Epidermal melanocyte (primary cell): ENCODE measurements around the gene ST3GAL4.

Experiments
- DNase-seq: peaks from one replicate; pipeline ENCODE4 v3.0.0; 2011; ENCODE audit warnings: low spot score; ENCODE audit not compliant: insufficient read length

The ST3GAL4 gene

DNA sequence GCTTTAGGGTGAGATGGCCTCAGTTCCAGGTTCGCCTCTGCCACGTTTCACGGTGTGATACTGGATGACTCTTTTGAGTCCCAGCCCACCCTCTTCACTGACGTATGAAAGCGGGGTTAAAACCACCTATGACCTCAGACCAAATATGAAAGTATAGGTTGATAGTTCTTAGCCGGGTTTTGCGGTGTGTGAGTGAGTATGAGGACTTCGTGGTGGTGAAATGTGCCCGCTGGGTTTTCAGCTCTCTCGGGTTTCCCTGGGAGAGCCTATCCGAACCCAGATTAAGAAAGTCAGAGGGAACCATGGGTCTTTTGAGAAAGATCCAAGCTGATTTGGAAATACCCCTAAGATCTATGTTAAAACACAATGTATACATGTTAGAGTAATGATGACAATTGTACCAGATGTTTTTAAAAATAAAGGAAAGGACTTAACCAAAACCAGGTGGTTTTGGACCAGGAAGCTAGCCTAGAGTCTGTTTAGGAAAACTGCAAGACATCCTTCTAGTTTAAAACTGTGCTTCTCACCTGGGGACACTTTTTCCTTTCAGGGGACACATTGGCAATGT lies 25.8 kb upstream of the ST3GAL4 start:
- DNase-seq, result no peak

DNA sequence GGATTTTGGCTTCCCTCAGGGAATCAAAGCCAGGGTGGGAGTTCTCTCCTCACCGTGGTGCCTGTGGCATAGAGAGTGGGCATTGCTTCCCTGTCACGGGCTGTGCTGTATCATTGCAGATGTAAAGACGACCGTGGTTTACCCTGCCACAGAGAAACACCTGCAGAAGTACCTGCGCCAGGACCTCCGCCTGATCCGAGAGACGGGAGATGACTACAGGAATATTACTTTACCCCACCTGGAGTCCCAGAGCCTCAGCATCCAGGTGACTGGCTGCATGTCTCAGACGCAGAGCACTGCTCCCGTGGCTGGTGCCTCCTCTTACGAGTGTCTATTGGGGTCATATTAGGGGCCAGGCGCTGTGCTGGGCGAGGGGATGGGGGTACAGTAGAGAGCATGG lies 24.2 kb upstream of the ST3GAL4 start:
- DNase-seq, result no peak

DNA sequence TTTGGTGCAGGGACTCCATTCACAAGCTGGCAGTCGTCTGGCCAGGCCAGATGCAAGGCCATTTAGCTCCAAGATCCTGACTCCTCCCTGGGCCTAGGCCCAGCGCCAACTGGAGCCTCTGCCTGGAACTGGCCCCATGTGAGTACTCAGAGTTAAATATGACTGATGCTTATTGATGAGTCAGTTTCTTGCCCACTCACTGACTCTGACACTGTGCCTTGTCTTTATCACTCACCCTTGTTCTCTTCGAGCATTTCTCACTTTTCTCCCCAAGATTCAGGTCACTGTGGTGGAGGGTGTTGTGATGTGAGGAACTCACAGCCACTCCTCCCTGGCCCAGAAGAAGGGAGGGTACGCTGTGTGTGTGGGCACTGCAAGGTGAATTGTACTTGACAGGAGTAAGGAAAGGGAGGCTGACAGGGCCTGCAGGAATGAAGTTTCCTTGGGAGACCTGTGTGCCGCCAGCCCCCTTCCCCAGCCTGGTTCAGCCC lies 23.2 kb upstream of the ST3GAL4 start:
- DNase-seq, result peak; percentile 65

DNA sequence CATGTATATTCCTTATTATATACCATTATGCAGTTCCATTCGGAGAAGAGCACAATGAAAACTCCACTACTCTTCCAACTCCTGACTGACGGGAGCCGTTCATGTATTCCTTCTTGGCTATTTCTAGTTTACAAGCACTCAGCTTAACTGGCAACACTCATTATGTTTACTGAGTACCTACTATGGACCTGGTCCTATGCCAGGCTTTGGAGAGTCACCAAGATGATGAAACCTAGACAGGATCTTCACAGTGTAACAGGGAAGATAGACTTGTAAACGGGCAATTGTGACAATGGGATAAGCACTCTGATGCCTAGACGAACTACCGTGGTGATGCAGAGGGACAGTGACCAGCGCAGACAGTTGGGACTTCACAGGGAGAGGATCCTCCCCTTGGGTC lies 22.3 kb upstream of the ST3GAL4 start:
- no peak for DNase-seq

DNA sequence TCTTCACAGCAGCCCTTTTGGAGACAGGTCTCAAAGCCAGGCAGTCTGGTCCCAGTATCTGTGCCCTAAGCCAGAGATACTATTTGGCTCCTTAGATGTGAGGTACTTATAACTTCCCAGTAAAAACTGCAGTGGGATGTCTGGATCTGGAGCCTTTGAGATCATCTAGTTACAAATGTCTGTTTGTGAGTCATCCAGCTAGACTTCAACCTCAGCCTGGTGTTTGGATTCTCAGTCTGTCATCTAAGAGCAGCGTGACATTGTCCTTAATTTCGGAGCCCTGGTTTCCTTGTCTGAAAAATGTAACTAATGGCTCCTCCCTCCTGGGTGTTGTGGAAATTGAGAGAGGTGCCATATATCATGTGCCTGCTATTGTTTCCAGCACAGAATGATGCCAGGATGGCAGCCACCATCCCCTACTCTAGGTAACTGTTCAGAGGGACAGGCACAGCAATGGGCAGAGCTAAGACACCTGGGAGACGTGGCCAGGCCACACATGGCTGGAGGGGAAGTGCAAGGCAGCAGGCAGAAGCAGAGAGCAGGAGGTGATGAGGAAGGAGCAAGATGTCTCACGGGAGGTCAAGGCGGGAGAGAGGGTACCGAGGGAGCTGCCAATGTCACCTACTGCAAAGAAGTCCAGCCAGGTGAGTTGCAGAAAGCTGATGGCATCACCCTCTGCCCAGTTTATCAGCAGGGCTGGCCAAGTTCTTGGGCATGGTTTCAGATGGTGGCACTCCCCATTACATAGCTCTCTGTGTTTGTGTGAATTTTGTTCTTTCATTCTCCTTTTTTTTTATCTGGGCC lies 20.6 kb upstream of the ST3GAL4 start:
- no peak for DNase-seq

DNA sequence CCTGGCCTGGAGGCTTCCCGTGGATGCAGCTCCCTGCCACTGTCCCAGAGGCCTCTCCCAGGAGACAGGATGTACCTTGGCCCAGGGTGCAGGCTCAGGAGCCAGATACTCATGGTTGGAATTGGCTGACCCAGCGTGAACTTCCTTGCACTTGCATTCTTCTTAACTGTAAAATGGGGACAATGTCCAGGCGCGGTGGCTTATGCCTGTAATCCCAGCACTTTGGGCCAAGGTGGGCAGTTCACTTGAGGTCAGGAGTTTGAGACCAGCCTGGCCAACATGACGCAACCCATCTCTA lies 20.1 kb upstream of the ST3GAL4 start:
- DNase-seq, result no peak

DNA sequence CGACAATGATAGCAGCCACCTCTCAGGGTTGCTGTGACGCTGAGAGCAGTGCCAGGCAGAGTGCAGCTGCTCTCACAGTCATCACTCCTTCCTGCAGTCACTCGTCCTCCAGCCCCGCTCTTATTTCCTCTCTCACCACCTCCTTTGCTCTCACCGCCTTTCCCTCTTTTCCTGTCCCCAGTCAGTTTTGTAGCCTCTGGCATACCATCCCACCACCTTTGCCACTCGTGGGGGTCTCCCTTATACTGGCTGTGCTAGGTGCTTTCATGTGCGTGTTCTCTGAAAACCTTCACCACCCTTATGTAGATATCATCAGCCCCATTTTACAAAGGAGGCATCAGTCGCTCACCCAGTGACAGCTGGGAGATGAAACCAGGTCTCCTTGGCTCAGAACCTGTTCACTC lies 19.3 kb upstream of the ST3GAL4 start:
- DNase-seq, result no peak

DNA sequence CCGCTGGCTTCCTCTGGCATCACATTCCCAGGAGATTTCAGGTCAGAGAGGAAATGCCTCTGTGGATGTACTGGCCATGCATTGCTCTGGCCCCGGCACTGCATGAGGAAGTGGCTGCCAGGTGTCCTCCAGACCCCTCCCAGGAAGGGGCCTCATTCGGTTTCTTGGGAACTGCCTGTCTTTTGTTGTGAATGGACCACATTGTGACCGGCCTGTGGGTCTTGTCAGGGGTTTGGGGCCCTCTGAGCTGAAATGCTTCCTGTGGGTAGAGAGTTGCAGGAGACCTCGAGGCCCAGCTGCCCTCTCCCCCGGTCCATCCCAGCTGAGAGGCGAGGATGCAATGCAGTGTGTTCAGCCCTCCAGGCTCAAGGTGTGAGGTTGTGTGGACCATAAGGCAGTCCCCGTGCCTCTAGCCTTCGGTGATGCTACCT lies 18.8 kb upstream of the ST3GAL4 start:
- no peak for DNase-seq

DNA sequence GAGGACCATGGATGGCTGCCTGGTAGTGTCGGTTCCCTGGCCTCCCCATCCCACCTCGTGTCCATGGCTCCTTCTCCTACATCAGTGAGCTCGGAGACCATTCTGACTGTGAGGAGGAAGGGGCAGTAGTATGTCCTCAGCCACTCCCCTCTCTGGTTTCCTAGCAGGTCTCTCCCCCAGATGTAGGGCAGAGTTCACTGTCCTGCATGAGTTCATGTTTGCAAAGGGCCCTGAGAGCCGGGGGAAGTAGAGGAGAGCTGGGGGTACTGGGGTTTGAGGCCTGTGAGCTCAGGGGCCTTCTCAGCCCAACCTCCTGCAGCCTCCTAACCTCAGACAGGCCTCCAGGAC lies 18.4 kb upstream of the ST3GAL4 start:
- DNase-seq, result no peak

DNA sequence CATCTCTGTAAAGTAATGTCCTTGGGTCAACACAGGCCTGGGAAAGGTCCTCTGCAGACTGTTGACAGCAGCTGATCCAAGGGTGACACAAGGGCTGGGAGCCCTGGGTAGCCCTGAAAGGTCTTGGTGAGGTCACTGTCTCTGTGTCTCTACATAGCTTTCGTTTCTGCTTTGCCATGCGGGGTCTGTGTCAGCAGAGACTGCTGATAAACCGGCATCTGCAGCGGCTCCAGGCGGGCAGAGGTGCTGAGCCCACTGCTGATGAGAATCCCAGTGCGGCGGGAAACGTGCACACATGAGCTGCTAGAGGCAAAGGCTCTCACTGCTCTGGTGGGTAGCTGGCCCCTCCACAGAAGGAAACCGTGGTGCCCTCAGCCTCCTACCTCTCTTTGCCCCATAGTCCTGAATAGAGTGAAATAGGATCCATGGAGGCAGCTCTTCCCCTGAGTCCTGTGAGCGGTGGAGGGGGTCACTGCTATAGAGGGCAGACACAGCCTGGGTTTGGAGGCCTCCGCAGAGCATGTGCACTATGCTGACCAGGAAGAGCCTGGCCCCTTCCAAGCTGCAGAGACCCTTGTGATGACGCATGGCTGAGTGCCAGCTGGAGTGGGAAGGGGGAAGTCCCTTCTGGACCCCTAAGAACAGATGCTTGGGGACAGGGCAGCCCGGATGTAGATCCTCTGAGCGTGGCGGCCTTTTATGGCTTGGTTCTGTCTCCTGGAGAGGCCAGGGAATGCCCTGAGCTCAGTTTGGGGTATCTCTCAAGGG lies 17.8 kb upstream of the ST3GAL4 start:
- no peak for DNase-seq

DNA sequence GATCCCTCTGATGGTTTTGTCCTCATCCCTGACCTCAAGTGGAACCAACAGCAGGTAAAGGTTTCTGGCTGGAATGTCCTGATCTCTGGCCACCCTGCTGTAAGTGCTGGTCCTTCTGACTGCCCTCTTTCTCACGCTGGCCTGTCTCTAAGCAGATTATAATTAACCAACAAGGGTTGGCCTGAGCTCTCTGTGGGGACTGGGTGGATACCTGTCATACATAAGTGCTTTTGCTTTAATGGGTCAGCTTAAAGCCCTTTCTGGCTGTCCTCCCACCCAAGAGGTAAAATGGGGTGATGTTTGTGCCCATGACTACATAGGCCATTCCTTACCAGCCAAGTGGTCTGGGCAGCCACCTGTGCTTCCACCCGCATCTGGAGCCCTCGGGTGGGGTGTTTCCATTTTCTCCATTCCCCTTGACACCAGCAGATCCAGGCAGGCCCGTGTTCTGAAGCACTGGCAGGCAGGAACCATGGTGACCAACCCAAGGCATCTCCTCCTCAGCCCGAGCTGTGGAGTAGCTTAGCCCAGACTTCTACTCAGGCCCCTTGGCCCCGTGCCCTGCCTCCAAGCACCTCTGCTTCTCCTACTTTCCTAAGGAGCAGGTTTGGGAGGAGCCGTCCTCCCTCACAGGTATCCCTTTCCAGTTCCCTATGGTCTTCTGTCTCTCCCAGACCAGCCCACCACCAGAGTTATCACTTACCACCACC lies 17.0 kb upstream of the ST3GAL4 start:
- DNase-seq, result no peak

DNA sequence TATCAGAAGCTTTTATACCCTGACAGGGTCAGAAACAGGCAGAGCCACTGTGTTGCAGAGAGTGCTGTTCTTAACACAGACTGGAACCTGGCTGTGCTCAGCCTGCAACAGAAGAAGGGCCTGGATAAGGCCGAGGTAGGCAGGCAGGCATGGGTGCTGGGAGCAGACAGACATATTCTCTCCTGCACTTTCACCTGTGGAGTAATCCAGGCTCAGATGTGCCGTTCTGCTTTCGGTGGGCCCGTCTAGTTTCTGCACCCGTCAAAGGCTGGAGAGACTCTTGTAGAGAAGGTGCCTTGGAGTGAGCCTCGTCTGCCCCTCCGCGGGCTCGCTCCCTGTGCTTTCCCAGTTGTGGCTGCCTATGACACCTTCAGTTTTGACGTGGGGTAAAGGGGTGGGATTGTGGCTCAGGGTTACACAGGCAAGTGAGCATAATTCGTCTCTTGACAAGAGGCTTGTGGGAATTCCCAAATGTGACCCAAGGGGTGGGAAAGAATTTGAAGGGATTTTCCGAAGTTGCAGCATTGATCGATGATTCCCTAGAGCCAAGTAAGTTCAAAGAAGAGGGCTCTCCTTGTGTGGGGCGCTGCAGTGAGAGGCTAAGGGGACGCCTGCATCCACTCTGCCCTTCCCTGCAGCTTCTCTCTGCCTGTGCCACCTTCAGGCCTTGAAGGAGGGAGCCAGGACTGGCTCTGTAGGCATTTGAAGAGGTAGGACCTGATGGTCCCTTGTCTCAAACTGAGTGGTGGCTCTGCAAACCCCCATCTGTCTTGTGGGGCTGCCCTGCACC lies 16.2 kb upstream of the ST3GAL4 start:
- no peak for DNase-seq

DNA sequence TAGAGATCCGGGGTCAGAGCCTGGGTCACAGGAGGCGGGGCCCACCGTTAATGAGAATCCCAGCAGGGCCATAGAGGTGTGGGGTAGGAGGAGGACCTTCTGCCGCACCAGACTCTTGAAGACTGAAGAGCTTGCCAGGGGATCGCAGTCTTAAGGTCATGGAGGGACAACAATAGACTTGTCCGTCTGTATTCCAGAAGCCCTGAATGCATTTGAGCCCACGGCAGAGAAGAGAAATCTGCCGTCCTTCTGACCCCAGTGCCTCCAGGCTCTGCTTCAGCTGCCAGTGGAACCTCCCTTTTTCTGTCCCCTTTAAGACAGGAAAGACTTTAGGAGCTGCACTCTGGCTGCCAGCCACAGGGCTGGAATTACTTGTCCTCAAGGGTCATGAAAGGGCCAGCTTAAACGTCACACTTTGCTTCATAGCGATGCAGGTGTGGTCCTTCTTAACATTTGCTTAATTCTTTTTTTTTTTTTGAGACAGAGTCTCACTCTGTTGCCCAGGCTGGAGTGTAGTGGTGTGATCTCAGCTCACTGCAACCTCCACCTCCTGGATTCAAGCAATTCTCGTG lies 15.5 kb upstream of the ST3GAL4 start:
- DNase-seq, result no peak

DNA sequence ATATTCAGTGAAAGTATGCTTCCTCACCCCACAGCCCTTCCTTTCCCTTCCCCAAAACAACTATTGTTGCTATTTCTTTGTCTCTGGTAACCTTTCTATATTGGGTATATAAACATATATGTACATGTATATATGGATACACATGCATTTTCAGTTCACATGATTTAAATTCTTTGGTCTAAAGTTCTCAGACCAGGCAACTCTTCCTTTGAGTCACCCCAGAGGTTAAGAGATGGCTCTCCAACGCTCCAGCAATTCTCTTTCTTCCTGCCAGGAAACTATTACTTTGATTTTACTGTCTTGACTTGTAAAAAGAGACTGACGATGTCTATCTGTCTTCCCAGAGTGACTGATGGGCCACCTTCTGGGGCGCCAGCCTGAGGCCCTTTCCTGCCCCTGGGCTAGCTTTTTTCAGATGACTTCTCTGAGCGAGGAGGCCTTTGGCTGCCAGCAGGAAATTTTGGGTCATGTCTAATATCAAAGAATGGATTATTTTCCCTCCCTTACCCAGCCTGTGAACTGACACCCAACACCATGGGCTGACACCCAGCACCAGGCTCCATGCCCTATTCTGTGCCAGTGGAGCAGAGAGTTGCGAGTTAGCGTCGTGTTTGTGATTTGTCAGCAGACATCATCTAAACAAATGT lies 14.4 kb upstream of the ST3GAL4 start:
- DNase-seq, result no peak

DNA sequence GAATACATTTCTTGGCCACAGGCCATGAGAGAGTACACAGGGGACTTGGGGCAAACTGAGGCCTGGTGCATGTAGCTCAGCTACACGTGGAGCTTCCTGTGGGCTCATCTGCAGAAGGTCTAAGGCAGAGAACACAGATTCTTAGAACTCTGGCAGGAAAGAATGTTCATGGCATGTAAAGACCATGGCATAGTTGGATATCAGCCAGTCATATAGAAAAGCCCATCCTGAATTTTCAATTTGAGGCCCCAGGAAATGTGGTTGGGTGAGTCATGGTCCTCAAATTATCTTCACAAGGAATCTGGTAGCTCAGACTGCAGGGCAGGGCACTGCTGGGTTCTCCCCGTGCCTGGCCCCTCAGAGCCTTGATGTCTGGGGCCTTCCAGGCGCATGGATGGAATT lies 13.7 kb upstream of the ST3GAL4 start:
- DNase-seq, result no peak

DNA sequence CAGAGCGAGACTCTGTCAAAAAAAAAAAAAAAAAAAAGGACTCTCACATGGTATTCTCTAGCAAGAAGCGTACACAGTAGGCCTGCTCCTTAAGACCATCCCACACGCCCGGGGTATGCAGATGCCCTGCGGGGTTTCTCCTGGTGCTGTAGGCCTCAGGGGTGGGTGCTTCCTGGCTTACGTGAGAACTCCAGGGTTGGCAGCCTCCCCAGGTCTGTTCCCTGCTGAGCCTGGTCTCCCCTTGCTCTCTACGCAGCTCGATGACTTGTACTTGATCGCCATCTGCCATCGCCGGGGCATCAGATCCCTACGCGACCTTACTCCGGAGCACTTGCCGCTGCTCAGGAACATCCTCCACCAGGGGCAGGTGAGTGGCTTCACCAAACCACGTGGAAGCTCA lies 12.4 kb upstream of the ST3GAL4 start:
- DNase-seq, result no peak

DNA sequence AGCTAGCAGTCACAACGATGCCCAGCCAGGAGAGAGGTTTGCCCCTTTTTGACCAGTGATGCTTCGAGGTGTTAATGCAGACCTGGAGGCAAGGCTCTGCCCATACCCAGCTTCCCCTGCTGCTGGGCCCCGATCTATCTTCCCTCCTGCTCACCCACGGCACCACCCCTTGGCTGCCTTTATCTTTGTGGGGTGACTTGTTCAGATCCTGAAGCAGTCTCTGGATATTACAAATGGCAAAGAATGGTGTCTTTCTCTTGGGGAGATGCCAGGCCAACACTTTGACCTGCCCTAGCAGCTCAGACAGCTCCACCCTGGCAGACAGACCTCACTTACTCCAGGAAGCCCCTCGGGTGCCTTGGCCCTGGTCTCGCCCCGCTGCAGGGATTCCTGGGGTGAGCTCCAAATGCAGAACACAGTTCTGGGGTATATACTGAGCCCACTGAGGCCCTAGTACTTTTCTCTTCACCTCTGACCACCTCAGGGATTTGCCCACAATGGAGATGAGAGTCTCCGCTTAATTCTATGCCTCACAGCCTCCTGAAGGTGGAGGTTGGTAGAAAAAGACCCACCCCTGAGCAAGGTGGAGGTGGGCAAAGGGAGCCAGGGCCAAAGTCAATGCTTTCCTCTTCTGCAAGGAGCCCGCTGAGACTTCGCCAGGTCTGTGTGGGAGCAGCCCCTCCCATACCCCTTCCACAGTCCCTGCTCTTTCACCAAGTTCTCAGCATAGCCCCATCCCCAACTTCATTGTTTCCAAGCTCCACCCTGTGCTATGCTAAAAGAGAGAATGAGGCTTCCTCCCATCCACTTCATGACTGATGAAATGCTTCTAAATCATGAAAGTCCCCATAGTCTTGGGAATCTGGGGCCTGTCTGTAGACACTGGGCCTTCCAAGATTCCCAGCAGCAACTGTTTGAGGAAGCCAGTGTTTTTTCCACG lies 11.1 kb upstream of the ST3GAL4 start:
- no peak for DNase-seq

DNA sequence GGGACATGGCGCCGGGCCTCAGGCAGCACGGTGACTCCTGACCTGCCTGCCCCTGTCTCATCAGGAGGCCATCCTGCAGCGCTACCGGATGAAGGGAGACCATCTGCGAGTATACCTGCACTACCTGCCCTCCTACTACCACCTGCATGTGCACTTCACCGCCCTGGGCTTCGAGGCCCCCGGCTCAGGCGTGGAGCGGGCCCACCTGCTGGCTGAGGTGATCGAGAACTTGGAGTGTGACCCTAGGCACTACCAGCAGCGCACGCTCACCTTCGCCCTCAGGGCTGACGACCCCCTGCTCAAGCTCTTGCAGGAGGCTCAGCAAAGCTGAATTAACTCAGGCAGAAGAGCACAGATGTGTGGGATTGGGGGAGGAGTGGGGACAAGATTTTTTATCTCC lies 10.2 kb upstream of the ST3GAL4 start:
- DNase-seq, result no peak
